Heart right ventricle (tissue), 16 donors: ENCODE data around the gene ZBTB40. TPM values are rescaled to one million over a fixed set of nuclear protein-coding genes. Genes with fewer than 3 reads are reported as not detected.

ENCODE experiments used
- ATAC-seq, 8 donors: fragments of 200-7000 bp; cut with Tn5 transposase; one replicate each; pipeline ENCODE4 v1.9.1; 2020; ENCODE audit warnings: mild to moderate bottlenecking in 8 of 8, moderate library complexity in 8 of 8, moderate number of reproducible peaks in 1 of 8
- DNase-seq, 2 donors: peaks; one replicate each; pipeline ENCODE4 v3.0.0-alpha.2; 2020
- H3K27ac ChIP-seq, 10 donors: fragments of 200-600 bp; sonication (generic) in 2 of 10; one replicate each; pipeline versions ENCODE4 v1.5.0 to v1.8.0; 2020 to 2022; ENCODE audit warnings: mild to moderate bottlenecking in 3 of 10
- H3K27me3 ChIP-seq, 7 donors: fragments of 200-600 bp; one replicate each; pipeline ENCODE4 v1.8.0; 2021 to 2022; ENCODE audit warnings: mild to moderate bottlenecking in 2 of 7
- H3K36me3 ChIP-seq, 9 donors: fragments of 200-600 bp; sonication (generic) in 1 of 9; one replicate each; pipeline versions ENCODE4 v1.5.0 to v1.8.0; 2020 to 2022; ENCODE audit warnings: mild to moderate bottlenecking in 2 of 9
- H3K4me1 ChIP-seq, 9 donors: fragments of 200-600 bp; sonication (generic) in 1 of 9; one replicate each; pipeline versions ENCODE4 v1.5.0 to v1.8.0; 2020 to 2022; ENCODE audit warnings: mild to moderate bottlenecking in 4 of 9
- H3K4me3 ChIP-seq, 10 donors: fragments of 200-600 bp; sonication (generic) in 2 of 10; one replicate each; pipeline versions ENCODE4 v1.5.0 to v1.8.0; 2020 to 2022; ENCODE audit warnings: mild to moderate bottlenecking in 7 of 10, moderate library complexity in 2 of 10
- H3K9me3 ChIP-seq, 11 donors: fragments of 200-600 bp in 10 of 11; sonication (generic) in 2 of 11; one replicate each; pipeline versions ENCODE4 v1.5.0 to v1.8.0; 2013 to 2022; ENCODE audit warnings: mild to moderate bottlenecking in 2 of 11, control low read depth in 1 of 11, moderate library complexity in 1 of 11
- WGBS, 2 donors: extraction: QIAGEN DNeasy Blood & Tissue Kit; methylation state at CpG; one replicate each; pipeline ENCODE4 v1.1.7; 2013; ENCODE audit warnings: inconsistent platforms in 1 of 2; 5-methylcytosine and 5-hydroxymethylcytosine counted together
- intact Hi-C, 10 donors: fragments of 100-400 bp; cut with DNase I; formaldehyde crosslinking; loops; one replicate each; pipeline versions ENCODE4 v1.11.1 to v1.14.2; 2022
- polyA plus RNA-seq, 2 donors: library from polyadenylated mRNA; stranded (reverse); fragments of 200-250 nt; gene quantifications; one replicate each; pipeline ENCODE4 v1.2.3, GENCODE V29; 2013
- total RNA-seq, 10 donors: library from RNA; stranded (reverse); fragmentation: NEBNext Ultra II Directional in 3 of 10; extraction: Animal tissue kit (Norgen Biotek cat#: 25700) in 3 of 10; gene quantifications; one replicate each; pipeline versions ENCODE4 v1.2.1 to v1.2.4, GENCODE V29; 2021 to 2023
- TF ChIP-seq, protein P1 (sequence below), 9 donors: fragments of 200-600 bp; sonication (generic) in 2 of 9; IDR thresholded peaks; one replicate each; pipeline versions ENCODE4 v1.5.0 to v1.8.0; 2021 to 2022; ENCODE audit warnings: antibody characterized with exemption in 9 of 9, mild to moderate bottlenecking in 5 of 9, moderate library complexity in 1 of 9
- donor health status: Arrhythmogenic right ventricular cardiomyopathy.
- donor health status: ischemic (EF 13 %, LVEDD 7.1; RV severe dilation, severe dysfunction).
- donor health status: healthy with polysubstance abuse.
- donor health status: DM: no; HTN: yes; CAD: no.
- donor health status: DM: no; HTN: no; CAD: no.
- donor health status: ischemic (EF 25% LVEDD 6.9; RV normal size, moderate dysfunction).
- donor health status: ischemic (EF 25% LVEDD 5.7; RV mildly dilated, moderate dysfunction).
- donor health status: healthy.
- donor health status: DM: yes; HTN: yes; CAD: no.
- donor health status: Ischemic cardiomyopathy.
- donor health status: ischemic (EF 35%, LVEDD 5.7; RV mildly dilated, moderate dysfunction).
- donor health status: nonischemic (EF 11% LVEDD 7.7; RV severe dilation, severe dysfunction).
- donor health status: DM: yes; HTN: yes; CAD: no.
- donor health status: PGD.
- donor health status: ischemic (EF 29% LVEDD 5.4; RV normal size, mild dysfunction).
- donor health status: nonischemic (EF 23%, LVEDD 6.1; RV moderate dilation, normal function).

ZBTB40 gene
- total and polyA plus RNA-seq, 12 donors, result 3.2 to 18.2 (median 13.2) TPM

DNA sequence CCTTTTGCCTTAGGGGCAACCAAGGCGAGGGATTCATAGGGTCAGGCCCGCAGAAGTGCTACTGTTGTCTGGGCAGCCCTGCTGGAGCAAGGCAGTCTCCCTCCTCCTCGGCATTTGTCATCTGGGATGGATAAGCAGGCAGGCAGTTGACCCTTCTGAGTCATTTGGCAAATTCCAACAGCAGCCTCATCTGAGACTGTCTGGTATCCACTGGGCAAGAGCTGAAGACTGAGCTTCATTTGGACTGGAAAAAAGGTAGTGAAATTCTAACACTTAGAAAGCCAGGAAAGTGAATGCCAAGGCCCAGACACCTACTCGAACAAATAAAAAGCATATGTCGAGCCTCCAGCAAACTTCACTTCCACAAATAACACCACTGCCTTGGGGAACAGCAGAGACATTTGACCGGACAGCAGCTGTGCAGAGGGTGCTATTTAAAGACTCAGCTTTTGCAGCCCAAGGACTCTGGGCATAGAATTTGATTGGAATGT lies 4.0 kb upstream of the ZBTB40 start:
- intact Hi-C loops, result no loop called here
- Histone ChIP-seq H3K9me3 (peaks cover 0 to 6% (median 0%) of the 10 kb centered on the region in 11 donors), H3K36me3 (no peaks in the 10 kb centered on the region), H3K27ac (peak overlapping the region; percentile 9 to 85 (median 66)), H3K4me3 (no peak overlapping the region), H3K27me3 (peaks cover 0 to 7% (median 0%) of the 10 kb centered on the region in 7 donors), H3K4me1 (peaks cover 0 to 38% (median 20%) of the 10 kb centered on the region in 9 donors)
- TF ChIP-seq, protein P1, sequence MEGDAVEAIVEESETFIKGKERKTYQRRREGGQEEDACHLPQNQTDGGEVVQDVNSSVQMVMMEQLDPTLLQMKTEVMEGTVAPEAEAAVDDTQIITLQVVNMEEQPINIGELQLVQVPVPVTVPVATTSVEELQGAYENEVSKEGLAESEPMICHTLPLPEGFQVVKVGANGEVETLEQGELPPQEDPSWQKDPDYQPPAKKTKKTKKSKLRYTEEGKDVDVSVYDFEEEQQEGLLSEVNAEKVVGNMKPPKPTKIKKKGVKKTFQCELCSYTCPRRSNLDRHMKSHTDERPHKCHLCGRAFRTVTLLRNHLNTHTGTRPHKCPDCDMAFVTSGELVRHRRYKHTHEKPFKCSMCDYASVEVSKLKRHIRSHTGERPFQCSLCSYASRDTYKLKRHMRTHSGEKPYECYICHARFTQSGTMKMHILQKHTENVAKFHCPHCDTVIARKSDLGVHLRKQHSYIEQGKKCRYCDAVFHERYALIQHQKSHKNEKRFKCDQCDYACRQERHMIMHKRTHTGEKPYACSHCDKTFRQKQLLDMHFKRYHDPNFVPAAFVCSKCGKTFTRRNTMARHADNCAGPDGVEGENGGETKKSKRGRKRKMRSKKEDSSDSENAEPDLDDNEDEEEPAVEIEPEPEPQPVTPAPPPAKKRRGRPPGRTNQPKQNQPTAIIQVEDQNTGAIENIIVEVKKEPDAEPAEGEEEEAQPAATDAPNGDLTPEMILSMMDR (IDR thresholded peaks at IDR 0.05), result no peak
- peak in 1 of 2 donors; percentile 27 for DNase-seq
- ATAC-seq, result peak in 1 of 8 donors; percentile 35
- 24 to 37% methylated on average over 6 of the region's 6 CpGs for WGBS, 2 donors

DNA sequence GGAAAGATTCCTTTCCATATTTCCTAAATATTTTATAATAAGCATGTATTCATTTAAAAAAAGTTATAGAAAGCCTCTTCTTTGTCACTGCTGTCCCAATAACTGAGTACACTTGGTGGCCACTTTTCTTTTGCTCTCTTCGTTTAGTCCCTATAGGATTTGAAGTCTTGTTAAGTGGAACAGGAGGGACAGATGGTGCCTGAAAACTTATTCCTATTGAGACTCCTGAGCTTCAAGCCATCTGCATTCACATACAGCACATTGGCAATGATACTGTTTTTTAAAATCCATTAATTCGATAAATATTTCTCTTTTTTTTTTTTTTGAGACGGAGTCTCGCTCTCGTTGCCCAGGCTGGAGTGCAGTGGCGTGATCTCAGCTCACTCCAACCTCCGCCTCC lies 2.0 kb upstream of the ZBTB40 start:
- 96 to 97% methylated on average over 7 of the region's 7 CpGs for whole genome bisulfite sequencing, 2 donors
- Histone ChIP-seq H3K4me1 (peaks cover under 1 to 48% (median 32%) of the 10 kb centered on the region in 9 donors), H3K27me3 (no peaks in the 10 kb centered on the region), H3K4me3 (no peak overlapping the region), H3K9me3 (peaks cover 0 to 2% (median 0%) of the 10 kb centered on the region in 11 donors), H3K27ac (no peak overlapping the region), H3K36me3 (no peaks in the 10 kb centered on the region)
- no peak for DNase-seq
- ATAC-seq, result no peak
- intact Hi-C loops, result loop anchor here in 1 of 10 donors (5.0 kb wide), 1 partner anchor 43 kb away; no protein-coding TSS in a partner anchor
- TF ChIP-seq, protein P1 (IDR thresholded peaks at IDR 0.05), result no peak

DNA sequence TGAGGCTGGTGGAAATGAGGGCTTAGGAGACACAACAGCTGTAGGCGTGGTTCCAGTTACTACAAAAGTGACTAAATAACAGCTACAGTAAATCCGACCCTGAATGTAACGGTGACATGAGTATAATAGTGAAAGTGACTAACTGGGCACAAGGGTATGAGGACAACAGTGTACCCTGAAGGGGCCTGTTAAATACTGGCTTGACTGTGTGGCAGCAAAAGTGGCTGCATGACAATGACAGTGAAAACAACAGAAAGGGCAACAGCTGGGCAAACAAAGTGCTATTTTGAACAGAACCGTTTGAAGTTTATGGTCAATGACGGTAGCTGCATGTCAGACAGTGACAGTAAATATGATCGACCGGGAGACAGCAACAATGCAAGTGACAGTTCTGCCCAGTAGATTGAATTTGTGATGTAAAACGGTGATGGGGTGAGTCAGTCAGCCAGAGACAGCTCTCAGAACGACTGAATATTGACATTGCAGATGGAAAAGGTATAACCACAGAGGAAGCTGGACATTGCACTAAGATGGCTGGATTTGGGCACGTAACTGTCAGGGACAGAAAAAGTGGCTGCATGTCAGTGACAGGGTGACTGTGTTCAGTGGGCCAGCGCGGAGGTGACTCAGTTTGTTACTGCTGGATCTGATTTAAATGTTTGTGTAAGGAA lies 1.2 kb upstream of the ZBTB40 start:
- DNase-seq, result no peak
- no peak for ATAC-seq
- TF ChIP-seq, protein P1 (IDR thresholded peaks at IDR 0.05), result no peak
- Histone ChIP-seq H3K4me3 (no peak overlapping the region), H3K36me3 (no peaks in the 10 kb centered on the region), H3K4me1 (peaks cover 3 to 55% (median 37%) of the 10 kb centered on the region in 9 donors), H3K27ac (peak overlapping the region in 7 of 10 donors; percentile 96 to 99 (median 97)), H3K9me3 (no peaks in the 10 kb centered on the region), H3K27me3 (no peaks in the 10 kb centered on the region)
- 82 to 83% methylated on average over 12 of the region's 12 CpGs for WGBS, 2 donors
- intact Hi-C loops, result loop anchor here in 1 of 10 donors (5.0 kb wide), 1 partner anchor 42 kb away; no protein-coding TSS in a partner anchor

DNA sequence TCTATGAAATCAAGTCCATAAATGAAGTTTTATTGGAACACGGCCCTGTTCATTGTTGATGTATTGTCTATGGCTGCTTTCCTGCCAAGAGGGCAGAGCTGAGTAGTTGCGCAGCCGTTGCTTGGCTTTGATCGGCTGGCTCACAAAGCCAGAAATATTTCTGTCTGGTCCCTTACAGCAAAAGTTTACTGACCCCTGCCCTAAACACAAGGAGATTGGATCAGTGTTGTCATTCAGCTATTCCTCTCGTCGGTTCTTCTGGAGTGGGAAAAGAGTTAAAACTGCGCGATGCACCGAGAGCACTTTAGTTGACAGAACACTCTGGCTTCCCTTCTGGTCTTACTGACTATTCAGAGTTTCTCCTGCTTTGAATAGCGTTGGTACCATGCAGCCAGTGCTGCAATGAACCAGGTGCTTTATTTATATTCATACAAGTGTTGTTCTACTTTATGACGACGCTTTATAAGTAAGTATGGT lies 868 bp downstream of the ZBTB40 start:
- H3K4me1 ChIP-seq, result peaks cover 3 to 63% (median 38%) of the 10 kb centered on the region in 9 donors
- TF ChIP-seq, protein P1 (IDR thresholded peaks at IDR 0.05), result no peak
- 3% methylated on average over 12 of the region's 12 CpGs for WGBS, 2 donors
- peak overlapping the region; percentile 77 to 99 (median 97) for H3K27ac ChIP-seq
- H3K36me3 ChIP-seq, result no peaks in the 10 kb centered on the region
- H3K4me3 ChIP-seq, result peak overlapping the region; percentile 64 to 99 (median 92)
- peak in 1 of 2 donors; percentile 15 for DNase-seq
- H3K27me3 ChIP-seq, result no peaks in the 10 kb centered on the region
- peak; percentile 24 to 53 (median 38) for ATAC-seq
- intact Hi-C loops, result loop anchor here in 1 of 10 donors (5.0 kb wide), 1 partner anchor 40 kb away; no protein-coding TSS in a partner anchor
- no peaks in the 10 kb centered on the region for H3K9me3 ChIP-seq
